ENCODE measurements around the gene DUSP7.

DUSP7 gene

GRCh38 chr3:52070724-52071621, 14.6 kb upstream of the DUSP7 start:
- TF ChIP-seq, protein P1, sequence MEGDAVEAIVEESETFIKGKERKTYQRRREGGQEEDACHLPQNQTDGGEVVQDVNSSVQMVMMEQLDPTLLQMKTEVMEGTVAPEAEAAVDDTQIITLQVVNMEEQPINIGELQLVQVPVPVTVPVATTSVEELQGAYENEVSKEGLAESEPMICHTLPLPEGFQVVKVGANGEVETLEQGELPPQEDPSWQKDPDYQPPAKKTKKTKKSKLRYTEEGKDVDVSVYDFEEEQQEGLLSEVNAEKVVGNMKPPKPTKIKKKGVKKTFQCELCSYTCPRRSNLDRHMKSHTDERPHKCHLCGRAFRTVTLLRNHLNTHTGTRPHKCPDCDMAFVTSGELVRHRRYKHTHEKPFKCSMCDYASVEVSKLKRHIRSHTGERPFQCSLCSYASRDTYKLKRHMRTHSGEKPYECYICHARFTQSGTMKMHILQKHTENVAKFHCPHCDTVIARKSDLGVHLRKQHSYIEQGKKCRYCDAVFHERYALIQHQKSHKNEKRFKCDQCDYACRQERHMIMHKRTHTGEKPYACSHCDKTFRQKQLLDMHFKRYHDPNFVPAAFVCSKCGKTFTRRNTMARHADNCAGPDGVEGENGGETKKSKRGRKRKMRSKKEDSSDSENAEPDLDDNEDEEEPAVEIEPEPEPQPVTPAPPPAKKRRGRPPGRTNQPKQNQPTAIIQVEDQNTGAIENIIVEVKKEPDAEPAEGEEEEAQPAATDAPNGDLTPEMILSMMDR (IDR thresholded peaks at IDR 0.05; ENCODE audit: insufficient read depth, missing control alignments) = no peak
- FAIRE-seq (no peak), DNase-seq (ENCODE audit: insufficient read length, low spot score) (no peak)

DNA sequence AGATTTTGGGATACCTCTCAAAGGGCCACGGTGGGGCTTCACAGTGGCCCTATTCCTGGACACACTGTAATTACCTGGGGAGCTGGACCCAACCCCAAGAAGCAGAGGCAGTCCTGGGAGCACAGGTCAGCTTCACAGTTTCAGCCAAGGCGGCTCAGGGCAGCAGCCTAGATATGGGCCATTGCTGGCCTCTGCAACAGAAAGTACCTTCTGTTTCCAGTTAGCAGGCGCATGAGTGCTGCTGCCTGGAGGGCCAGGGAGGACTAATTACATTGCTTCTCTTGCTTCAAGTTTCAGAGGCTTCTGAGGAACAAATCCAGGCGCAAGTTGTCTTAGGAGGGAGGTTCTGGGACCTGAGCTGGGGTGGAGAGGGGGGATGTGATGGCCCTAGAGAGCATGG, 13.5 kb upstream of the DUSP7 start:
- TF ChIP-seq, protein P1 (IDR thresholded peaks at IDR 0.05; ENCODE audit: insufficient read depth, missing control alignments) = no peak
- FAIRE-seq (no peak), DNase-seq (ENCODE audit: insufficient read length, low spot score) (no peak)

- TF ChIP-seq, protein P1 (IDR thresholded peaks at IDR 0.05; ENCODE audit: insufficient read depth, missing control alignments) = no peak
- DNase-seq (ENCODE audit: insufficient read length, low spot score) (no peak), FAIRE-seq (no peak)
Measured at GRCh38 chr3:52069135-52069534, 12.8 kb upstream of the DUSP7 start.

GRCh38 chr3:52068730-52069129, 12.4 kb upstream of the DUSP7 start:
- TF ChIP-seq, protein P1 (IDR thresholded peaks at IDR 0.05; ENCODE audit: insufficient read depth, missing control alignments) = no peak
- DNase-seq (ENCODE audit: insufficient read length, low spot score) = no peak

GRCh38 chr3:52068055-52068571, 11.7 kb upstream of the DUSP7 start:
- DNase-seq (ENCODE audit: insufficient read length, low spot score) = no peak
- no peak for FAIRE-seq

More at GRCh38 chr3:52068730-52069129, 12.4 kb upstream of the DUSP7 start:
- no peak for FAIRE-seq

DNA sequence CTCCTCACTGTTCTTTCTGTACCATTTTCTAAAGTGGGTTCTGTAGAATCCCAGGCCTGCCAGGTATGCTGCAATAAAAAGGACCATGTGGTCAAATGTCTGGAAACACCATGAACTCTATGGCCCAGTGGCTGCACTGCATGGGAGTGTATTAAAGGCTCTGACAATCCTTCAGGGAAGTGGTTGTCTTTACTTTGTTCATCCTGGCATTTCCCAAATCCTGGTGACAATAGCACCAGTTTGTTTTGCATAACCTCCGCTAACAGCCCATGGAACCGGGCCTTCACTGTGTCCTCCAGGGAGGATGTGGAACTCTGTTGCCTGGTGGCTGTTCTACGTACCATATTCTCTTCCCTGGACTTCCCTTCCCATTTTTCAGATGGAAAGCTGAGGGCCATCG, 11.2 kb upstream of the DUSP7 start:
- no peak for DNase-seq (ENCODE audit: insufficient read length, low spot score)
- TF ChIP-seq, protein P1 (IDR thresholded peaks at IDR 0.05; ENCODE audit: insufficient read depth, missing control alignments) = no peak
- no peak for FAIRE-seq

More at GRCh38 chr3:52068055-52068571, 11.7 kb upstream of the DUSP7 start:
- TF ChIP-seq, protein P1 (IDR thresholded peaks at IDR 0.05; ENCODE audit: insufficient read depth, missing control alignments) = no peak

DNA sequence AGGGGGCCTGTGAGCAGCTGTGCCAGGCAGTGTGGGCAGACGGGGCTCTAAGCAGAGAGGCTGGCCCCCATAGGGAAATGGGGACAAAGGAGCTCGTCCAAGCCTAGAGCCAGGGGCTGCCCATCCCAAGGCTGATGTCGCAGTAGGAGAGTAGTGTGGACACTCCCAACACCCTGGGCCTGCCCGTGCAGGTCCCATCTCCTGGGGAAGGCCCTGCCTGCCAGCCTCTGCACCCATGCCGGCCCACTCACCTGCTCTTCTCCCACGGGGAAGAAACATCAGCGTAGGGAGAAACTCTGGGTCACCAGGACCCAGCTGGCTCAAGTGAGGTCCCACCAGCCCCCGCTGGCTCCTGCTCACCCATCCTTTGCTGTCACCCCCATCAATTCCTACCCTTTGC, 10.7 kb upstream of the DUSP7 start:
- DNase-seq (ENCODE audit: insufficient read length, low spot score) = no peak
- no peak for FAIRE-seq
- TF ChIP-seq, protein P1 (IDR thresholded peaks at IDR 0.05; ENCODE audit: insufficient read depth, missing control alignments) = no peak

All from D721Med (cell line).